ENCODE data around the gene SLC26A1.

DNA sequence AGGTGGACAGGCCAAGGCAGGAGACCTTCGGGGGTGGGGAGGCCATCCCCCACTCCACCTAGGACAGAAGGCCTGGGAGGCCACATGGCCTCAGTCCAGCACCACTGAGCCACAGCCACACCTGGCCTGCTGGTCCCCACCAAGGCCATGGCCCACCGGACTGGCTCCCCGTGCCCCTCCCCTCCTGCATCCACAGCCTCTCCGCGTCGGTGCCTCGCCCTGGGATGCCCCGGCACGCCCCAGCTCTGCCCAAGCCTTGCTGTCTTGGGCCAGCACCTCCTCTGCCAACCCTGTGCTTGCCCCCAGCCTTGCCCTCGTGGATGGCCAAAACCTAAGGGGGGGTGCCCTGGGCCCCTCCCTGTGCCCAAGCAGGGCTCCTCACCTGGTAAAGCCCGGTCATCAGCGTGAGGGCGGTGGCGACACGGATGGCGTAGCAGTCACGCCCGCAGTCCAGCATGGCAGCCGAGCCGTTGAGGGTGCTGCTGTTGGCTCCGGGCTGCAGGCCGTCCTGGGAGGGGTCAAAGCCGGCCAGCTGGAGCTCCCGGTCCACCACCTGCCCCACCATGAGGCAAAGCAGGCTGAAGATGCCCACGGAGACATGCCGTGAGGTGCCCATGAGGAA lies 2.3 kb downstream of the SLC26A1 start:
- TF ChIP-seq, protein P1, sequence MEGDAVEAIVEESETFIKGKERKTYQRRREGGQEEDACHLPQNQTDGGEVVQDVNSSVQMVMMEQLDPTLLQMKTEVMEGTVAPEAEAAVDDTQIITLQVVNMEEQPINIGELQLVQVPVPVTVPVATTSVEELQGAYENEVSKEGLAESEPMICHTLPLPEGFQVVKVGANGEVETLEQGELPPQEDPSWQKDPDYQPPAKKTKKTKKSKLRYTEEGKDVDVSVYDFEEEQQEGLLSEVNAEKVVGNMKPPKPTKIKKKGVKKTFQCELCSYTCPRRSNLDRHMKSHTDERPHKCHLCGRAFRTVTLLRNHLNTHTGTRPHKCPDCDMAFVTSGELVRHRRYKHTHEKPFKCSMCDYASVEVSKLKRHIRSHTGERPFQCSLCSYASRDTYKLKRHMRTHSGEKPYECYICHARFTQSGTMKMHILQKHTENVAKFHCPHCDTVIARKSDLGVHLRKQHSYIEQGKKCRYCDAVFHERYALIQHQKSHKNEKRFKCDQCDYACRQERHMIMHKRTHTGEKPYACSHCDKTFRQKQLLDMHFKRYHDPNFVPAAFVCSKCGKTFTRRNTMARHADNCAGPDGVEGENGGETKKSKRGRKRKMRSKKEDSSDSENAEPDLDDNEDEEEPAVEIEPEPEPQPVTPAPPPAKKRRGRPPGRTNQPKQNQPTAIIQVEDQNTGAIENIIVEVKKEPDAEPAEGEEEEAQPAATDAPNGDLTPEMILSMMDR (IDR thresholded peaks at IDR 0.05), result no peak
- no peak for TF ChIP-seq REST (IDR thresholded peaks at IDR 0.05; ENCODE audit: insufficient read depth in 1 of 2, low read depth in 2 of 2, low read length in 1 of 2)
- TF ChIP-seq POLR2AphosphoS5 (IDR thresholded peaks at IDR 0.05; ENCODE audit: low read depth, low read length), result no peak
- no peak for TF ChIP-seq TCF7L2 (IDR thresholded peaks at IDR 0.05; ENCODE audit: low read depth, low read length)
- no peak for TF ChIP-seq SIN3A (IDR thresholded peaks at IDR 0.05; ENCODE audit: borderline replicate concordance, insufficient read depth, low read depth, low read length)

Data from Panc1 (cell line).